Measurements from ENCODE around the gene KLHL33.

The KLHL33 gene

DNA sequence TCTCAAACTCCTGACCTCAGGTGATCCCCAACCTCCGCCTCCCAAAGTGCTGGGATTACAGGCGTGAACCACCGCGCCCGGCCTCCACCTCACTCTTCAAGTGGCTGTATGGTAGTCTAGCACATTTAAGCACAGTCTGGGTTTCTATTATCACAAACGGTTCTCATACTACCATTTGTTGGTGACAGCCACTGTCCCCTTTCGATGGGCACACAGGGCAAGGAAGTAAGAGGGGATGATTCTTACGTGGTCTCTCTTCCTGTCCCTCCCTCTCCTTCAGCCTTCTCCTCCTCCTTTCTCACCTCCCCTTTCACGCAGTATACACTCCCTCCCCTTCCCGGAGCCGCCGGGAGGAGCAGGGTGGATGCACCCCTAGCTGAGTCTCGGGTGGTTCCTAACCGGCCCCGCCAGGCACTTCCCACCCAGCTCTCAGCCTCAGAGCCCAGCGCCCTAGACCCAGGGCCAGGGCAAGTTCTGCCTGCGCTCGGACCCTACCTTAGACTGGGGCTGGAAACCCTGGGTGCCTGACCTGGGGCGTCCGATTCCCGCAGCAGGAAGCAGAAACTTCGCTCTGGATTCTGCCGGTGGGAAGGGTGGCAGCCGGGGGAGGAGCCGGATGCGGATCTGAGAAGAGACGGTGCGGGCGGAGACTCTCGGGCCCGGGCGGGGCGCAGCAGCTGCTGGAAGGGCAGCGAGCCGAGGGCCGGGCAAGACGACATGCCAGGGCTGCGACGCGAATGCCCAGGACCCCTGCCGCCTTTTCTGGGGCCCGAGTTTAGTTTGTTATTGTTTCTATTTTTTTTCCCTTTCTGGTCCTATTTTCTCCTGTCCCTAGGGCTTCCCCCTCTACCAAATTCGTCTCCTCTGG, 22.9 kb downstream of the KLHL33 start, which contains the start of gene TEP1:
TEP1 (minus strand) TSS at position 626 of the 868 bp plus-strand sequence. CDS start 5,062 bp downstream, outside the sequence.
- peak; percentile 67 for DNase-seq (ENCODE audit: low spot score)

DNA sequence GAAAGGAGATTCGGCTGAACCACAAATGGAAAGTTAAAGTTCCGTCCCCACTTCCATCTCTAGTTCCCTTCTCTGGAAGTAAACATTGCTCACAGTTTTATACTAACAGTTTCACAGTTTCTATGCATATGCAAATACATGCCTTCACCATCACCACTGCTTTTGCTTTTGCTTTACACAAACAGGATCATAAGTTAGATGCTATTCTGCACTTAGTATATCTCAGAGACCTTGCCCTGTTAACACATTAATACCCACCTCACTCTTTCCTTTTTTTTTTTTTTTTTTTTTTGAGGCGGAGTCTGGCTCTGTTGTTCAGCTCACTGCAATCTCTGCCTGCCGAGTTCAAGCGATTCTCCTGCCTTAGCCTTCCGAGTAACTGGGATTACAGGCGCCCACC, 23.6 kb downstream of the KLHL33 start:
- DNase-seq (ENCODE audit: low spot score) = no peak

DNA sequence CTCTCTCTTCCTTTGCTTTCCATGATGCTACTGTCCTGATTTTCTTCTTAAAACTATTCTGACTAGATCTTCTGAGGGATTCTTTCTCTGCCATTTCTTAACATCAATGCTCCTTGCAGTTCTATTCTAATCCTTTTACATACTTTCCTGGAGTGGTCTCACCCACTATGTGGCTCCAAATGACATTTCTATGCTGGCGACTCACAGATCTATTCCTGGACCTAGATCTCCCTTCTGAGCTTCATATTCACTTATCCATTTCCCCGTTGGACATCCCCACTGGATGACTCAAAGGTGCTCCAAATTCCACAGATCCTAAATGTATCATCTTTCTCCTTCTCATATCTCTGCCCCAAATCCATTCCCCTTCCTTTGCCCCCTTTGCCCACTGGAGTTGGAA, 26.7 kb downstream of the KLHL33 start:
- no peak for DNase-seq (ENCODE audit: low spot score)

- no peak for DNase-seq (ENCODE audit: low spot score)
Observed at GRCh38 chr14:20403521-20403920, 32.4 kb downstream of the KLHL33 start.

- no peak for DNase-seq (ENCODE audit: low spot score)
Observed at GRCh38 chr14:20400965-20401593, 34.9 kb downstream of the KLHL33 start.

GRCh38 chr14:20400589-20400964, 35.4 kb downstream of the KLHL33 start:
- DNase-seq (ENCODE audit: low spot score) = no peak

- DNase-seq (ENCODE audit: low spot score) = no peak
Observed at GRCh38 chr14:20397511-20397910, 38.5 kb downstream of the KLHL33 start.

DNA sequence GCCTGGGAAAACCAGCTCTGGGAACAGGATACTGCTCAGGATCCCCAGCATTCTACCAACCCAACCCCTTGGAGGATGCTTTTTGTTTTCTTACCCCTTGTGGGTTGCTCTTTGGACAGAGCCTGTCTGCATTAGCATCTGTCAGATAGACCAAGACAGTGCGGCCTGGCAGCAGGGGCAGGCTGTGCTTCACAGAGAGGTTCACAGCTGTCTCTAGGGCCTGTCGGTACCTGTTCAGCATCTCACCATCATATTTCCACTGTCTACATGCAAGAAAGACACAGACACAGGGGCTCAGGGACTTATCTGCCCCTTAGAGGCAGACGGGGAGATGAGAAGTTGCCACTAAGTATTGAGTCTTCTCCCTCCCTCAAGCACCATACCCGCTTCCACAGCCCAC, 44.5 kb downstream of the KLHL33 start:
- DNase-seq (ENCODE audit: low spot score) = no peak

- DNase-seq (ENCODE audit: low spot score) = no peak
Observed at GRCh38 chr14:20388159-20388558, 47.8 kb downstream of the KLHL33 start.

DNA sequence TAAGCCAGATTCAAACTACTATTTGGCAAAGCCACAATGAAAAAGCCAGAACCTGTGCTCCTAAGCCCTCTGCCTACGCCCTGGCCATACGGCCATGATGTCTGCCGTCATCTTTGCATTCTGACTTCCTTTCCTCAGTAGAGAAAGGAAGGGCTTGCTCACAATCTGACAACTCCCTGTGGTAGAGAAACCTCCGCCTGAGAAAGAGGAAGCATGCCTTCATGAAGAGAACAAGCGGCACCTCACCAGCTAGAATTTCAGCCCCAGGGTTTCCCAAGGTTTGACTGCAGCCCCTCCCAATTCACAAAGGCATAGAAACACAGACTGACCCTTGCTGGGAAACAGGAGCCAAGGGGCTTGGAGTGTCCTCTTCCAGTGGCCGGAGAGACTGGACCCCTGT, 48.4 kb downstream of the KLHL33 start:
- DNase-seq (ENCODE audit: low spot score) = no peak

- DNase-seq (ENCODE audit: low spot score) = no peak
Observed at GRCh38 chr14:20386276-20386855, 49.6 kb downstream of the KLHL33 start.

- DNase-seq (ENCODE audit: low spot score) = no peak
Observed at GRCh38 chr14:20384886-20385285, 51.1 kb downstream of the KLHL33 start.

- no peak for DNase-seq (ENCODE audit: low spot score)
Observed at GRCh38 chr14:20384321-20384720, 51.6 kb downstream of the KLHL33 start.

GRCh38 chr14:20383636-20384035, 52.3 kb downstream of the KLHL33 start:
- no peak for DNase-seq (ENCODE audit: low spot score)

- no peak for DNase-seq (ENCODE audit: low spot score)
Observed at GRCh38 chr14:20383032-20383431, 52.9 kb downstream of the KLHL33 start.

- no peak for DNase-seq (ENCODE audit: low spot score)
Observed at GRCh38 chr14:20382526-20382925, 53.4 kb downstream of the KLHL33 start.

DNA sequence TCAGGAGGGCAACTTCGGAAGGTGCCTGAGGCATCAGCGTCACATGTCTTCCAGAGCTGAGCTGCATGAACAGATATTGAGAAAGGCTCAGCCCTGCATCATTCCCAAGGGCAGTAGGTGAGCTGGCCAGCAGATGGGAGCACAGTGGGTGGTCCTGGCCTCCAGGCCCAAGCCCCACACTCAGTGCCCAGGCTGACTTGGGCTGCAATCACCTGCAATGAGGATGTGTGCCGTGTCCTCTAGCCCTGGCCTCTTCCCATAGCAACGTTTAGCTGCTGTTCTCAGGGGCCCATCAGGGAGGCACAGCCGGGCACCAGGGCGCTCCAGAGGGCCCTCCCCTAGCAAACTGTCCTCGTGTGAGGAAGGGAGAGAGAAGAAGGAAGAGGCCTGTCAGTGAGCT, 54.6 kb downstream of the KLHL33 start:
- no peak for DNase-seq (ENCODE audit: low spot score)

GRCh38 chr14:20380681-20381080, 55.3 kb downstream of the KLHL33 start:
- no peak for DNase-seq (ENCODE audit: low spot score)

GRCh38 chr14:20379743-20380142, 56.2 kb downstream of the KLHL33 start:
- DNase-seq (ENCODE audit: low spot score) = no peak

DNA sequence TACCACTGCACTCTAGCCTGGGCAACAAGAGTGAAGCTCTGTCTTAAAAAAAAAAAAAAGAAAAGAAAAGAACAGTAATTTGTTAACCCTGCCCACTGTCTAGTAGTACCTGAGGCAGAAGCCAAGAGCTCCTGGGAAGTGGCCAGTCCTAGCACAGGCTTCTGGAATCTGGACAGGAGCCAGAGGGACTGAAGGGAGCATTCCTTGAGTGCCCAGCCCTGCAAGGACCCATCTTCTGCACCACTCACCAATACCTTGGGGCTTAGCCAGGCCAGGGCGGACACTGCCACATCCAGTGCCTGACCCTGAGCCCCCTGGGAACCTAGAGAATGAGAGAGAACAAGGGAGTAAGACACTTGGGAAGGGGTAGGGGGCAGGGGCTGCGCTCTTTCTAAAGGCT, 58.8 kb downstream of the KLHL33 start:
- DNase-seq (ENCODE audit: low spot score) = no peak

GRCh38 chr14:20376071-20376588, 59.8 kb downstream of the KLHL33 start:
- no peak for DNase-seq (ENCODE audit: low spot score)
